Activated naive CD4-positive, alpha-beta T cell treated with anti-CD3 and anti-CD28 coated beads for 36 hours (primary cell): Measurements from ENCODE around the gene GASK1A. TPM values are rescaled to one million over a fixed set of nuclear protein-coding genes. Genes with fewer than 3 reads are reported as not detected.
A peak's percentile ranks its signal among the peaks of the same experiment; 100 is the strongest.

ENCODE experiments used
- CTCF ChIA-PET: fragments of 350-600 bp; sonication (Branson Sonifier 250); formaldehyde crosslinking; loops from one replicate; lab custom pipeline; 2021; ENCODE audit warnings: antibody characterized with exemption; lab: Charles Lee
- DNase-seq: peaks from one replicate; pipeline ENCODE4 v3.0.0-alpha.2; 2020
- H3K27ac Mint-ChIP-seq: one replicate; pipeline ENCODE4 v1.8.0; 2021; ENCODE audit warnings: mild to moderate bottlenecking, mixed read lengths
- H3K27me3 Mint-ChIP-seq: one replicate; pipeline ENCODE4 v1.8.0; 2021; ENCODE audit warnings: low read depth, mixed read lengths
- H3K36me3 Mint-ChIP-seq: one replicate; pipeline ENCODE4 v1.8.0; 2021; ENCODE audit warnings: low read depth, mixed read lengths
- H3K4me1 Mint-ChIP-seq: one replicate; pipeline ENCODE4 v1.8.0; 2021; ENCODE audit warnings: low read depth, mixed read lengths
- H3K4me3 Mint-ChIP-seq: one replicate; pipeline ENCODE4 v1.8.0; 2021; ENCODE audit warnings: mild to moderate bottlenecking, moderate library complexity, mixed read lengths
- H3K9me3 Mint-ChIP-seq: one replicate; pipeline ENCODE4 v1.8.0; 2021; ENCODE audit warnings: mixed read lengths
- intact Hi-C: fragments of 100-400 bp; cut with micrococcal nuclease; formaldehyde crosslinking; loops from one replicate; pipeline ENCODE4 v1.15.1; 2023
- total RNA-seq, 2 experiments: library from RNA; stranded (reverse); gene quantifications; one replicate each; pipeline ENCODE4 v1.2.3, GENCODE V29; 2021

Gene GASK1A
- total RNA-seq, 2 experiments from 2014 or later = not detected

DNA sequence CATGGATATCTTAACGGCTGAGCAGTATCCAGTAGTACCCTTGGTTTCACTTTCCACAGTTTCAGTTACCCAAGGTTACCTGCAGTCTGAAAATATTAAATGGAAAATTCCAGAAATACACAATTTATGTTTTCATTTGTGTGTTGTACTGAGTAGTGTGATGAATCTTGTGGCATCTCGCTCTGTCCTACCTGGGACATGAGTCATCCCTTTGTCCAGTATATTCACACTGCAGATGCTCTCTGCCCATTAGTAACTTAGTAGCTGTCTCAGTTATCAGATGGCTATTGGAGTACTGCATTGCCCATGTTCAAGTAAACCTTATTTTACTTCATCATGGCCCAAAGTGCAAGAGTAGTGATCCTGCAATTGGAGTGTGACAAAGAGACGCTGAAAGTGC, 26.1 kb downstream of the GASK1A start:
- H3K27ac Mint-ChIP-seq = no peak overlapping the region
- H3K4me1 Mint-ChIP-seq = peaks cover 23% of the 10 kb centered on the region
- H3K9me3 Mint-ChIP-seq = no peaks in the 10 kb centered on the region
- H3K36me3 Mint-ChIP-seq = no peaks in the 10 kb centered on the region
- no peak for DNase-seq
- intact Hi-C loops = no loop called here
- CTCF ChIA-PET = no interaction called here
- no peaks in the 10 kb centered on the region for H3K27me3 Mint-ChIP-seq
- H3K4me3 Mint-ChIP-seq = no peak overlapping the region

DNA sequence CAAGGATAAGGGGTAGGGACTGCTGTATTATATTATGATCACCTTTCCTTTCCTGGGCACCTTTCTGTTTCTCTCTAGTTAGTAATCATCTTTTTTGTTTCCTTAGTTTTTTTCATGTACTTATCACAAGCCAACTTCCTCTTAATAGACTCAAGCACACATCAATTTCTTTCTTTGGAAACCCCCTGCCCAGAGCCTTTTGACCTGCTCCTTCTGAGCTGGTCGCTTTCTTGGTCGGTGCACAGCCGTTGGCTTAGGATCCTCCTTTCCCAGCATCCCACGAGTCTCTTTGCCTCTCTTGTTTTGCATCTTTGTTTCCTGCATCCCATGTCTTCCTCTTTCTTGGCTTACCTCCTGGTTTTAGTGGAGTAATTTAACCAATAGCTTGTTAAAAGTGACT, 26.9 kb downstream of the GASK1A start:
- Mint-ChIP-seq H3K36me3 (no peaks in the 10 kb centered on the region), H3K27ac (no peak overlapping the region), H3K4me3 (no peak overlapping the region), H3K27me3 (no peaks in the 10 kb centered on the region), H3K4me1 (peaks cover 23% of the 10 kb centered on the region), H3K9me3 (no peaks in the 10 kb centered on the region)
- intact Hi-C loops = no loop called here
- CTCF ChIA-PET = no interaction called here
- DNase-seq = no peak

- H3K27me3 Mint-ChIP-seq = no peaks in the 10 kb centered on the region
- intact Hi-C loops = no loop called here
- DNase-seq = no peak
- H3K36me3 Mint-ChIP-seq = no peaks in the 10 kb centered on the region
- no peak overlapping the region for H3K27ac Mint-ChIP-seq
- no peak overlapping the region for H3K4me3 Mint-ChIP-seq
- peaks cover 23% of the 10 kb centered on the region for H3K4me1 Mint-ChIP-seq
- CTCF ChIA-PET = interaction anchor here (1.0 to 1.6 kb wide), 4 partner anchors 8 to 44 kb away, joined by 3 to 5 read pairs (median 4); no protein-coding TSS in a partner anchor
- H3K9me3 Mint-ChIP-seq = no peaks in the 10 kb centered on the region
Observed at GRCh38 chr3:43006825-43007224, 27.7 kb downstream of the GASK1A start.

- Mint-ChIP-seq H3K9me3 (no peaks in the 10 kb centered on the region), H3K27me3 (no peaks in the 10 kb centered on the region), H3K36me3 (no peaks in the 10 kb centered on the region), H3K4me3 (no peak overlapping the region), H3K4me1 (peaks cover 17% of the 10 kb centered on the region), H3K27ac (no peak overlapping the region)
- intact Hi-C loops = no loop called here
- no peak for DNase-seq
- CTCF ChIA-PET = interaction anchor here (0.6 kb wide), 1 partner anchor 75 kb away, joined by 3 read pairs; no protein-coding TSS in a partner anchor
Observed at GRCh38 chr3:43009547-43009946, 30.4 kb downstream of the GASK1A start.

DNA sequence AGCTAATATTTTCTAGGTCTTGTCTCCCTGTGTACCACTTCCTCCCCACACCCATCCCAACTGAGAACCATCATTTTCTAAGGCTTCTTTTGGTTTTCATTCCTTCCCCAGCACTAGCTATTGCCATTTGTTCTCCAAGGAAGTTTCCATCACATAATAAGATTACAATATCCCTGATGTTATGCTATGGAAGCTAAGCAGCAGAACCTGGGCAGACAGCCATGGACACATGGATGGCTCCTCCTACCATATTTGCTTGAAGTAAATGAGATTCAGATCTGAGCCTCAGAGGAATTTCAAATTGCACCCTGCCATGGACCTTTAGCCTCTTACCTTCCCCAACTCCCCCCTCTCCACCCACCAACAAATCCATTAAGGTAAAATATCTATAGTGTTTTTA, 31.5 kb downstream of the GASK1A start:
- Mint-ChIP-seq H3K27me3 (no peaks in the 10 kb centered on the region), H3K27ac (no peak overlapping the region), H3K9me3 (no peaks in the 10 kb centered on the region), H3K4me3 (no peak overlapping the region), H3K36me3 (no peaks in the 10 kb centered on the region), H3K4me1 (peaks cover 6% of the 10 kb centered on the region)
- no peak for DNase-seq
- intact Hi-C loops = no loop called here
- CTCF ChIA-PET = no interaction called here

GRCh38 chr3:43011638-43012037, 32.5 kb downstream of the GASK1A start:
- CTCF ChIA-PET = no interaction called here
- no peak overlapping the region for H3K27ac Mint-ChIP-seq
- intact Hi-C loops = no loop called here
- H3K4me1 Mint-ChIP-seq = no peaks in the 10 kb centered on the region
- no peak for DNase-seq
- no peaks in the 10 kb centered on the region for H3K36me3 Mint-ChIP-seq
- no peaks in the 10 kb centered on the region for H3K9me3 Mint-ChIP-seq
- H3K4me3 Mint-ChIP-seq = no peak overlapping the region
- no peaks in the 10 kb centered on the region for H3K27me3 Mint-ChIP-seq

- H3K9me3 Mint-ChIP-seq = no peaks in the 10 kb centered on the region
- intact Hi-C loops = no loop called here
- CTCF ChIA-PET = no interaction called here
- no peaks in the 10 kb centered on the region for H3K36me3 Mint-ChIP-seq
- H3K27me3 Mint-ChIP-seq = no peaks in the 10 kb centered on the region
- no peak overlapping the region for H3K4me3 Mint-ChIP-seq
- DNase-seq = no peak
- H3K27ac Mint-ChIP-seq = no peak overlapping the region
- H3K4me1 Mint-ChIP-seq = no peaks in the 10 kb centered on the region
Observed at GRCh38 chr3:43012174-43012573, 33.1 kb downstream of the GASK1A start.

DNA sequence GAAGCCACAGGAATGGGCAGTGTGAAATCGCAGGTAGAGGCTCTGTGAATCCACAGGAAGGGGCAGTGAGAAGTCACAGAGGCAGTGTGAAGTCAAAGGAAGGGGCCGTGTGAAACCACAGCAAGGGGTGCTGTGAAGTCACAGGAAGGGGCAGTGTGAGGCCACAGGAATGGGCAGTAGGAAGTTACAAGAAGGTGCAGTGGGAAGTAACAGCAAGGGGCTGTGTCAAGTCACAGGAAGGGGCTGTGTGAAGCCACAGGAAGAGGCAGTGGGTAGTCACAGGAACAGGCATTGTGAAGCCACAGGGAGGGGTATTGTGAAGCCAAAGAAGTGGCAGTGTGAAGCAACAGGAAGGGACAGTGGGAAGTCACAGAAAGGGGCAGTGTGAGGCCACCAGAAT, 34.1 kb downstream of the GASK1A start:
- H3K27me3 Mint-ChIP-seq = no peaks in the 10 kb centered on the region
- H3K36me3 Mint-ChIP-seq = no peaks in the 10 kb centered on the region
- intact Hi-C loops = no loop called here
- H3K9me3 Mint-ChIP-seq = no peaks in the 10 kb centered on the region
- peaks cover 2% of the 10 kb centered on the region for H3K4me1 Mint-ChIP-seq
- H3K27ac Mint-ChIP-seq = no peak overlapping the region
- CTCF ChIA-PET = no interaction called here
- no peak overlapping the region for H3K4me3 Mint-ChIP-seq
- DNase-seq = no peak

GRCh38 chr3:43013743-43014155, 34.6 kb downstream of the GASK1A start:
- Mint-ChIP-seq H3K9me3 (no peaks in the 10 kb centered on the region), H3K36me3 (no peaks in the 10 kb centered on the region), H3K4me1 (peaks cover 6% of the 10 kb centered on the region), H3K27me3 (no peaks in the 10 kb centered on the region), H3K27ac (no peak overlapping the region), H3K4me3 (no peak overlapping the region)
- CTCF ChIA-PET = no interaction called here
- DNase-seq = peak; percentile 45
- intact Hi-C loops = no loop called here

GRCh38 chr3:43014241-43014640, 35.1 kb downstream of the GASK1A start:
- no peak overlapping the region for H3K27ac Mint-ChIP-seq
- no peak for DNase-seq
- no peak overlapping the region for H3K4me3 Mint-ChIP-seq
- CTCF ChIA-PET = no interaction called here
- intact Hi-C loops = no loop called here
- no peaks in the 10 kb centered on the region for H3K9me3 Mint-ChIP-seq
- H3K36me3 Mint-ChIP-seq = no peaks in the 10 kb centered on the region
- peaks cover 11% of the 10 kb centered on the region for H3K4me1 Mint-ChIP-seq
- H3K27me3 Mint-ChIP-seq = no peaks in the 10 kb centered on the region

DNA sequence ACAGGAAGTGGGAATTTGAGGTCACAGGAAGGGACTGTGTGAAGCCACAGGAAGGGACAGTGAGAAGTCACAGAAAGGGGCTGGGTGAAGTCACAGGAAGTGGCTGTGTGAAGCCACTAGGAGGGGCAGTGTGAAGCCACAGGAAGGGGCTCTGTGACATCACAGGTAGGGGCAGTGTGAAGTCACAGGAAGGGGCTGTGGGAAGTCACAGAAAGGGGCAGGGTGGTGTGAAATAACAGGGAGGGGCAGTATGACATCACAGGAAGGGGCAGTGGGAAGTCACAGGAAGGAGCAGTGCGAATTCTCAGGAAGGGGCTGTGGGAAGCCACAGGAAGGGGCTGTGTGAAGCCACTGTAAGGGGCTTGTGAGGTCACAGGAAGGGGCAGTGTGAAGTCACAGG, 35.8 kb downstream of the GASK1A start:
- Mint-ChIP-seq H3K36me3 (no peaks in the 10 kb centered on the region), H3K4me3 (no peak overlapping the region), H3K4me1 (peaks cover 16% of the 10 kb centered on the region), H3K27me3 (no peaks in the 10 kb centered on the region), H3K27ac (no peak overlapping the region), H3K9me3 (no peaks in the 10 kb centered on the region)
- intact Hi-C loops = no loop called here
- CTCF ChIA-PET = no interaction called here
- no peak for DNase-seq

DNA sequence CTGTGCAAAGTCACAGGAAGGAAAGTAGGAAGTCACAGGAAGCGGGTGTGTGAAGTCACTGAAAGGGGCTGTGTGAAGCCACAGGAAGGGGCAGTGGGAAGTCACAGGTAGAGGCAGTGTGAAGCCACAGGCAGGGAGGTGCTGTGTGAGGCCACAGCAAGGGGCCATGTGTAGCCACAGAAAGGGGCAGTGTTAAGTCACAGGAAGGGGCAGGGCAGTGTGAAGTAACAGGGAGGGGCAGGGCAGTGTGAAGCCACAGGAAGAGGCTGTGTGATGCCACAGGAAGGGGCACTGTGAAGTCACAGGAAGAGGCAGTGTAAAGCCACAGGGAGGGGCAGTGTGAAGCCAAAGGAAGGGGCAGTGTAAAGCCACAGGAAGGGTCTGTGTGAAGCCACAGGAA, 36.5 kb downstream of the GASK1A start:
- CTCF ChIA-PET = no interaction called here
- Mint-ChIP-seq H3K27ac (no peak overlapping the region), H3K36me3 (no peaks in the 10 kb centered on the region), H3K4me3 (no peak overlapping the region), H3K27me3 (no peaks in the 10 kb centered on the region), H3K9me3 (no peaks in the 10 kb centered on the region), H3K4me1 (peaks cover 22% of the 10 kb centered on the region)
- peak; percentile 16 for DNase-seq
- intact Hi-C loops = no loop called here

- no peak overlapping the region for H3K4me3 Mint-ChIP-seq
- CTCF ChIA-PET = no interaction called here
- H3K4me1 Mint-ChIP-seq = peaks cover 29% of the 10 kb centered on the region
- peaks cover 1% of the 10 kb centered on the region for H3K9me3 Mint-ChIP-seq
- intact Hi-C loops = no loop called here
- no peaks in the 10 kb centered on the region for H3K27me3 Mint-ChIP-seq
- H3K36me3 Mint-ChIP-seq = no peaks in the 10 kb centered on the region
- no peak overlapping the region for H3K27ac Mint-ChIP-seq
- peak; percentile 25 for DNase-seq
Observed at GRCh38 chr3:43015991-43016865, 37.1 kb downstream of the GASK1A start.
